T-helper 2 cell treated with Interferon-gamma antibody and Interleukin-4, amounts not matched to agents 100 ng/mL and 5 ng/mL, for 36 hours (primary cell): Measurements from ENCODE around the gene ZNF227. TPM values are rescaled to one million over a fixed set of nuclear protein-coding genes. Genes with fewer than 3 reads are reported as not detected.
"Not testable (repeated sequence)": the region's sequence is repeated elsewhere in the genome, so short reads cannot be mapped to it uniquely, and the experiment has no call there.

Source experiments
- intact Hi-C: fragments of 100-400 bp; cut with micrococcal nuclease; formaldehyde crosslinking; loops from one replicate; pipeline ENCODE4 v1.15.1; 2023
- total RNA-seq: library from RNA; stranded (reverse); gene quantifications from 2 replicates; pipeline ENCODE4 v1.2.3, GENCODE V29; 2022

Gene ZNF227
- total RNA-seq, result 24.8 and 26.3 TPM in 2 replicates

GRCh38 chr19:44212250-44212865, at the start of gene ZNF227:
ZNF227 (plus strand) TSS chr19:44212532; CDS start chr19:44217793, 5,261 bp downstream.
- intact Hi-C loops, result loop anchor here (1.0 to 10.0 kb wide), 6 partner anchors 47 to 288 kb away; partner anchors contain the start of genes ZNF180, ZNF225, ZNF226 and ZNF230

- intact Hi-C loops, result loop anchor here (2.0 kb wide), 2 partner anchors 23 to 69 kb away; partner anchors contain the start of genes ZNF224 and ZNF234
Observed at GRCh38 chr19:44163789-44164188, 48.5 kb upstream of the ZNF227 start.

- intact Hi-C loops, result loop anchor here (2.0 kb wide), 2 partner anchors 23 to 69 kb away; partner anchors contain the start of genes ZNF224 and ZNF234
Observed at GRCh38 chr19:44164327-44164672, 48.0 kb upstream of the ZNF227 start.

GRCh38 chr19:44164673-44165512, 47.4 kb upstream of the ZNF227 start, which contains the start of gene ZNF226:
ZNF226 (plus strand) TSS chr19:44165100; CDS start chr19:44170081, 4,981 bp downstream.
- intact Hi-C loops, result loop anchor here (1.0 to 2.0 kb wide), 4 partner anchors 24 to 70 kb away; partner anchors contain the start of genes ZNF224, ZNF225, ZNF227 and ZNF234

- intact Hi-C loops, result not testable (repeated sequence)
Observed at GRCh38 chr19:44170660-44171059, 41.7 kb upstream of the ZNF227 start.

GRCh38 chr19:44176590-44176989, 35.7 kb upstream of the ZNF227 start:
- intact Hi-C loops, result no loop called here

GRCh38 chr19:44180968-44181367, 31.4 kb upstream of the ZNF227 start:
- intact Hi-C loops, result no loop called here

- intact Hi-C loops, result no loop called here
Observed at GRCh38 chr19:44182145-44182544, 30.2 kb upstream of the ZNF227 start.

- intact Hi-C loops, result no loop called here
Observed at GRCh38 chr19:44190020-44190419, 22.3 kb upstream of the ZNF227 start.

GRCh38 chr19:44192127-44192526, 20.2 kb upstream of the ZNF227 start:
- intact Hi-C loops, result no loop called here

GRCh38 chr19:44196772-44197171, 15.6 kb upstream of the ZNF227 start:
- intact Hi-C loops, result no loop called here

- intact Hi-C loops, result no loop called here
Observed at GRCh38 chr19:44202470-44202869, 9.9 kb upstream of the ZNF227 start.

- intact Hi-C loops, result no loop called here
Observed at GRCh38 chr19:44202974-44203373, 9.4 kb upstream of the ZNF227 start.

- intact Hi-C loops, result not testable (repeated sequence)
Observed at GRCh38 chr19:44203877-44204276, 8.5 kb upstream of the ZNF227 start.

GRCh38 chr19:44204772-44205171, 7.6 kb upstream of the ZNF227 start:
- intact Hi-C loops, result no loop called here

- intact Hi-C loops, result loop anchor here (1.0 to 2.0 kb wide), 3 partner anchors 66 to 293 kb away; partner anchors contain the start of genes ZNF180, ZNF225 and ZNF234
Observed at GRCh38 chr19:44207126-44207803, 5.1 kb upstream of the ZNF227 start.

GRCh38 chr19:44212866-44213346, 574 bp downstream of the ZNF227 start:
- intact Hi-C loops, result loop anchor here (1.0 to 10.0 kb wide), 6 partner anchors 48 to 287 kb away; partner anchors contain the start of genes ZNF180, ZNF225, ZNF226 and ZNF230

- intact Hi-C loops, result loop anchor here (10.0 kb wide), 1 partner anchor 285 kb away; the partner anchor contains the start of gene ZNF45
Observed at GRCh38 chr19:44219926-44220325, 7.6 kb downstream of the ZNF227 start.

- intact Hi-C loops, result not testable (repeated sequence)
Observed at GRCh38 chr19:44220761-44221160, 8.4 kb downstream of the ZNF227 start.

- intact Hi-C loops, result not testable (repeated sequence)
Observed at GRCh38 chr19:44221291-44221690, 9.0 kb downstream of the ZNF227 start.

GRCh38 chr19:44228318-44228717, 16.0 kb downstream of the ZNF227 start:
- intact Hi-C loops, result no loop called here
